AG08395 (cell line): ENCODE measurements around the gene FILIP1L.

Experiments
- DNase-seq: peaks from one replicate; pipeline ENCODE4 v3.0.0; 2012; ENCODE audit warnings: mixed read lengths, low spot score

Gene FILIP1L

DNA sequence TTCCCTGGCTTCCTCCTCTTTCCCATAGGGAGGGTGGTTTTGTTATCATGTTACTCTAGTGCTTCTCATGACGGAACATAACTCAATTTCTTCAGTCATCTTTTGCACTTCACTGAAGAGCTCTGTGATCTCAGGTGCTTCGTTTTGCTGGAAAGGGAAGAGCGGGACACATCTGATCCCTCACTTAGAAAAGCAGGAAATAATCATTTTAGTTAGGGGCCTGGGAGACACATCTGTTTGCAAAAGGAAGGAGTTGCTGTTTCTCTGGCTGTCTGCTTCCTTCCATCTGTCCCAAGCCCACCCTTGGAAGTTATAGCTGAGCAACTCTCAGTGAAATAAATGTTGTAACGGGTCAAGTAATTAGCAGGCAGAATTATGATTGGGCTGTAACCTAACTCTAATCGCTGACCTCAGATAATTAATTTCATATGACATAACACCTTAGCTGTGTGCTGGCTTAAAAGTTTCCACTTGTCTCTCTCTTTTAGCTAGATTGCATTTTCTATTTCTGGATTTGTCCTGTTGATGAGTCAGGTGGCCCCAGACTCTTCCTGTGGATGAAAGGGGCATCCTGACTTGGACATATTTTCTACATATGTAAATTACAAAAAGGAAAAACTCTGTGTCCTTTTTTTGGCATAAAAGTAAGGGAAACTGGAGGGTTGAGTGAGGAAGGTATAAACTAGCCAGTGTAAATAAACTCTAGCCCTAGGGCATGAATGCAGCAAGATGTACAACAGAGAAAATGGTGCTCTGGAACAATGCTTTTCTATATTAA is 11.0 kb upstream of the FILIP1L start:
- DNase-seq, result no peak

DNA sequence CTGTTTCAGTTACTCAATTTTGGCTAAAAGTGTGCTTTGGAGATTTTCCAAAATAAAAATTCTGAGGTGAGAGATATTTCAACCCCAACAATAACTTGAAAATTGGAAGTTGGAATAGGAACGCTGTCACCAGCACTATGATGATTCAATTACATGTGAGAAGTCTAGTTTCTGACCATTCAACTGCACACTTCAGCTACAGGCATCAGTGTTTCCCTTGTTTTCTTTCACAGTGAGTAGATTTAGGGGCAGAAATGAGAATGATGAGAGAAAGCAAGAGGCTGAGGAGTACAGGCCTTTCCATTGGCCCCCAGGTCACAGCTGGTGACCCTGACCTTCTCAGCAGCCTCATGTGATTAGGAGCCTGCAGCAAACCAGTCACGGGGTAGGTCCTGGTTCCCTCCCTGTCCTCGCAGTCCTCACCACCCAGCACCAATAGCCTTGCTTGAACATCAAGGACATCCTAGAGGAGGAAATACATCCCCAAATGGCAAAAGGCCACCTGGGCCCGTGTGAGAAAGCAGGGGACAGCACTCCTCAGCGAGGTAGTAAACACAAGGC is 10.0 kb upstream of the FILIP1L start:
- DNase-seq, result no peak

DNA sequence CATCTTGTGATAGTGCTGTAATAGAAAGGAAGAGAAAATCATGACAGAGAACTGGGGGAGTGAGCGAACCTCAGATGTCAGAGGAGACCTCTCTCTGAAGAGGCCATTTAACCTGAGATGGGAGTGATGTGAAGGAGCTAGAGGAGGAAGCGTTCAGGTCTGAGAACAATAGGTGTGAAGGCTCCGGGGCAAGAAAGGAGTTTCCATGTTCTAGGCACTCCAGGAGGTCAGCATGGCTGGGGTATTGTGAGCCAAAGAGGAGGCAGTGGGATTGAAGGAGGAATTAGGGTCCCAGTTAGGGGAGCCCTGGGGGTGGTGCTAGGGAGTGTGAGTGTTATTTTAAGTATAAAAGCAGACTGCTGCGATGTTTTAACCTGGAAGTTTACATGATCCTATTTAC is 8.8 kb upstream of the FILIP1L start:
- DNase-seq, result no peak

DNA sequence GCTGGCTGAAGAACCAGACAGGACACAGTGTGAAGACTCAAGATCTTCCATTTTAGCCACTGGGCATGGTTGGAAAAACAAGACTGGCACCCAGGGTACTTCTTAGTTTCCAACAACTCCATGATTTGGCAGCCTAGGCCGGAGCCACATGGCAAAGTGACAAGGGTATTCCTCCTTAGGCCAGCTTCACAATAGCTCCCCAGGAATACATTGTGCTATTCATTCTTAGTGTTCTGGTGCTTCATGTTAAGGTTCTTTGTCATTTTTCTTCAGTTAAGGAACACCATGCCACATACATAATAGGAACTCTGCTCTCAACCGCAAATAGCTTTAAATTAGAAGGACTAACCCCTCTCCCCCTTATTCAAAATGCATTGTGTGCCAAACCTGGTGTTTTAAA is 8.0 kb upstream of the FILIP1L start:
- no peak for DNase-seq

DNA sequence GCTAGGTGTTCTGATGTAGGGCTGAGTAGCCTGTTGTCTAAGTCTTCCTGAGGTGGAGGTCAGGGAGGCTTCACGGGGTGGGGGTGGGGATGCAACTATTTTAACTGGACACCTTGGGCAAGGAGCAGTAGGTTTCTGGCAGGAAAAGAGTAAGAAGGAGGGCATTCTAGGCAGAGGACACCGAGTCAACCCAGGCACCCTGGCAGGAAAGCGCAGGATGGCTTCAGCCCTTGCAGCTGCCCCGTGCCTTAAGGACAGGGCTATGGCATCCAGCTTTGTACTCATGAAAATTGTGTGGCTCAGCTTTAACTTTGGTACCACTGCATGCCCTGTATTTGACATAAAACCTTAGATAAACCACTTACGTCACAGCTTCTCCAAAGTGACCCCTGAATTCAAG is 6.4 kb upstream of the FILIP1L start:
- no peak for DNase-seq

DNA sequence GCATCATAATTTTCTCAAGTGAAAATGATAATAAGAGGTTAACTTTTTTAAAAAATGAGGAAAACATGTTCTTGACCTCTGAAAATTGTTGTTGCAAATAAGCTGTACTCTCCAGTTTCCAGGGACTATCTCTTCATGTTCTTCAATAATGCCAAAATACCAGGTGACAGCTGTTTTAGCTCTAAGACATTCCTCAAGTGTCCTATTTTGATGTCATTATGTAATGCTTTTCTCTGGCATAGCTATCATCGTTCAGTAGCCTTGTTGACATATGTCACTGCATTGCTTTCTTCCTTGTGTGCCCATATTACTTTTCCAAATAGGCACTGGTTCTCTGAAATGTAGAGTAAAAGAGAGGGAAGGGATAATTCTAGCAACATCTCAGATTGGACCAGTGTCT is 5.7 kb upstream of the FILIP1L start:
- no peak for DNase-seq

DNA sequence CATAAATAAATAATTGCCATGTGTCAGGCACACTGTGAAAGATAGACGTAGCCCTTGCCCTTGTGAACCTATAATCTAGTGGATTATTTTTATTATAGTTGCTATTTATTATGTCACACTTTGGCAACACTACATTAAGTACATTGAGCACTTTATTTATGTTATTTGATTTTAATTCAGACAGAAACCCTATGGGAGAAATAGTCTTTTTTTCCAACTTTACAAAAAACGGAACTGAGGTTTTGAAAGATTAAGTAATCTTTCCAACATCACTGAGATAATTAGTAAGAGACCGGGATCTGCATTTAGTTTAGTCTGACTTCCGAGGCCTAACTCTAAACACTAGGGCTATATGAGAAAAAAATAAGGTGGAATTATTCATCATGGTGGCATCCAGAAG is 2.8 kb upstream of the FILIP1L start:
- DNase-seq, result no peak

DNA sequence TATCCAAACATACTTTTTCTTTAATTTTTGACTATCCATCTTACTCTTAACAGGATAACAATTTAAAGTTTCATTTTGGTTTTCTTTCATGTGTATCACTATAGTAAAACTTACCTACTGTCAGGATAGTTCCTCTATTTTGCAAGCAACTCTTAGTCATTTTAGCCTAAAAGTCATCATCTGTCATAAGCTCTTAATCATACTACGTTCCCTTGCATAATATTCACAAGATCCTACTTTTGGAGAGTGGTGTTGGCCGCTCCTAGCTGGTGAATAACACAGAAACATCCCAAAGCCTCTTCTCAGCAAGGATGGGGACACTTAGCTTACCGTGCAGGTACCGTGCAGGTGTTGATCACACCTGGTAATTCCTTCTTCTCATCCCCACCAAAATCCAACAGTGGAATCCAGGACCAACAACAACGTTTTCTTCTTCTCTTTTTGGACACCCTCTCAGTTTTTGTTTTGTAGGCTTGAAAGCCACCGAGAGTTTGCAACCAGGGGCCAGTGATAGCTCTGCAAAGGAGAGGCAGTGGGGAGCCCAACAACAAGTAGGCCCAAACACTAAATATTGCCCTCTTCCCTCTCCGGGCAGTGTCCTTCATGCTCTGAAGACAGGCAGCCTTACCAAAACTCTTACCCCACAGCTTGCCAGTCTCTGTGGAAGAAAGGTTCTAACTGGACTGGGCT is 433 bp downstream of the FILIP1L start:
- DNase-seq, result no peak

DNA sequence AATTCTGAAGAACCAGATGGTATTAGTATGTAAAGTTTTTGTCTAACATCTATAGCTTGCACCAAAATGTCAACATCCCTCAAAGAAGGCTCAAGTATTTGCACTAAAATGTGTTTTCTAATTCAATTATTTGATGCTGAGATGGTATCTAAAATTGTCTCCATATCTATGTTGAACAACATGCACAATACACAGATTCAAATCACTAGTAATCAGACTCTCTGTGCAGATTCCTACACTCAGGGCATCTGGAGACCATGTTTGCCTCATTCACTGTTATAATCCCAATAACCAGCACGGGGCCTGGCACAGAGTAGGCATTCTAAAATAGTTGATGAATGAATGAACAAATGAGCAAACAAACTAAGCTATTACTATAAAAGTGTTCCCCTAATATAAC is 2.6 kb downstream of the FILIP1L start:
- DNase-seq, result no peak

DNA sequence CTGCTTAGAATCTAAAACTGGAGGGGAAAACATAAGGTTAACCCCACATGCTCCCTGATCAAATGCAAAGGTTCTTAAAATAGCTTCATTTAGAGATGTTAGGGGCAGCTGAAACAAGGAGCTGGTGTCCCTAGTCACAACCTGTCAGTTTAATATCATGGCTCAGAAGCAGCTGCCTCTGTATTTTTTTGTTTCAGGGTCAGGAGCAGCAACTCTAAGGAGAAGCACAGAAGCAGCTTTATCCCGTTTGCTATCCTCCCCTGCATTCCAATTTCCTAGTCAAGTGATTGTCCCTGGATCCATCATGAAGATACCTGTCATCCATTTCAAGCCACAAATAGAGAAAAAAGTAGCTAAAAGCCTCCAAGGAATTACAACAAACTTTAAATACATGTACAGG is 4.1 kb downstream of the FILIP1L start:
- no peak for DNase-seq

DNA sequence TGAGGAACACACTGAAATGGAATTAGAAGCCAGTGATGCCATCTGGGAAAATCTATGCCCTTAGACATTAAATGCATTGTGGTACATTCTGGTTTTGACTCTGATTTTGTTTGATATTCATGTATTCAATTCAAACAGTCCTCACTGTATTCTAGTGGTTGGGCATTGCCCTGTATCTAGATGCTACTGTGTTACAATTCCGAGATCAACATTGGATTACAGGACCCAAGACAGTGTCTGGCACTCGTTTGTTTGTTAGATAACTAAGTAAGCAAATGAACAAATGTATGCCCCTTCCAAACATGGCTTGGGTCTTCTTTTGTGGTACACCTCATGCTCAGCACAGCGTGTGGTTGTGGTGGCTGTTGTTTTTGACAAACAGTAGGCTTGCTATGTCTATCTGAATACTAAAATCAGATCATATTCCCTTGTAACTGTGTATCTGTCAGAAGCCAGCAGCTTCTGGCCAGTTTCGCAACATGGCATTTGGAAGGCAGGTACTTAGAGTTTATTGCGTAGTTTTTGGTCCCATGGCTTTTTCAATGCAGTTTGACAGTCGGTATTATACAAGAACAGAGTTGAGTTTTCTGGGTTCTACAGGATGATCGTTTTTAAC is 5.7 kb downstream of the FILIP1L start:
- no peak for DNase-seq

DNA sequence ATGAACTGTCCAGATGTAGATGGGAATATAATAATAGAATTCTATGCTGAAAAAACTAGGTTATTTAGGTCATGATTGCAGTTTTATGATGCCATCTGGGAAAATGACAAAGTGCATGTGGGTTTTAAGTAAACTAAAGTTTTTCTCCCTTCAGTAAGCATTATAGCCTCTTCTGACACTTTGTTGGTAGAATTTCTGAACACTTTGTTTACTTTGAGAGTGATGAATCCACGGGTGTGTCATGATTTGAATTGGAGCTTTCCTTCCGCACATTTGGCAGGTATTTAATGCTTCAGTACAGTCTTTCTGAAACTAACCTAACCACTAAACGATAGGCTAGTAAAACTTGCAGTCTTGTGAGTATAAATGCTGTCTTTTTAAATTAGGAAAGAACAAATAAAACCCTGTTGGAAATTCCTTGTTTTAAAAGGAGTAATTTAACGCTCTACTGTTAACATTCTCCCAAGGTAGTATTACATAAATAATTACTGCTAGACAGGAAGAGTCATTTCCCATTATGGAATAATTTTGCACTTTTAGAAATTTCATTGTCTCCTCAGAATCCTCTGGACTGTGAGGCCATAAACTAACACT is 7.0 kb downstream of the FILIP1L start:
- DNase-seq, result no peak

DNA sequence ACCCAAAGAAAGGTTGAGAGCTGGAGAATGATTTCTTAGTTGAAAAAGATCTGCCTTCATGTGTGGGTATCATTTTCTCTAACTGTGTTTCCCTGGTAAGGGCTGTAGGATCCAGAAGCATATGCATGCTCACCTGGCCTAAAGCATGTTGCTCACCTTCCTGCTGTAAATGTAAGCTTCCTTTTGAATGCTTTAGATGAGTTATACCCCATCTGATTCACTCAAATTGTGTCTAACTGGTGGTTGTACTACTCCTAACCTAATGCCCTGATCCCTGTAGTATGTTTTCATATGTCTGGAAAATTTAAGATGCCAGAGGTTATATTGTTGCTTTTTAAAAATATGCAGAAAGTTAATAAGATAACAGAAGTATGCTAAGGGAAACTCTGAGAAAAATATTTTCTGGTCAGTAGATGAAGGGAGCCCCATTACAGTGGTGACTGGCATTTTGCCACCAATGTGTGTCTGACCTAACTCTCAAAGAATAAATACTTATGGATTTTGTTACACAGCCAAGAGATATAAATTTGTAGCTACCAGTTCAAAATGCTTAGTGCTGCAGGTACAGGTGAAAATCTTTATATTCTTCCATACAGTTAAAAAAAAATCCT is 7.7 kb downstream of the FILIP1L start:
- no peak for DNase-seq

DNA sequence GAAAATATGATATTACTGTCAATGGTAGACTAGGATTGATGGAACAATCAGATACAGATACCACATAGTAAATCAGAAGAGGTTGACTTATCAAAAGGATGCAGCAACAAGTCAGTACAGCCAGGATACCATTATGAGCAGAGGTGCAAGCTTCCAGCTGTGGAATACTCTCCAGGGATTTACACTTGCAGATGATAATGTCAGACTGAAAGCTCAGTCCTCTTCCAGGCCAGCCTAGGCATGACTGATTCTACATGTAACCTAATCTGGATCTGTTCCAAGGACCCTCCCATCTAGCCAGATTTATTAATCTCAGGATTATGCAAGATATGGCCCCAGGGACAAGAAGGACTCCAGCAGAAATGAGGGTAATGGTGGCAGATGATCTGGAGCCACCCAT is 8.2 kb downstream of the FILIP1L start:
- DNase-seq, result no peak

DNA sequence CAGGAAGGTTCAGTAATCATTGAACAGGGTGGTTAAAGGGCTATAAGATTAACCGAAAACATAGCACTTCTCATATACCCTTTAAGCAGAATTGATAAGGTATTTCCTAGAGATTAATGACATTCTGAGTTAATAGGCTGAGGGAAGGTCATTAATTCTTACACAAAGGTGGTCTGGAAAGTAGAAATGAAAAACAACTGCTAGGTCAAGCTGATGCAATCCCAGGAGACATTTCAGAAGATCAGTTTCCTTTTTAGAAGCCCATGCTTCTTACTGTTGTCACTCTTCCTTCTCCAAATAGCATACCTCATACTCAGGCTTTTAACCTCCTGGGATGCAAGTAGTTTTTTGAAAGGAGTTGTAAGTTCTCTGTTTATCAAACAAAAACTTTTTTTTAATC is 8.8 kb downstream of the FILIP1L start:
- DNase-seq, result no peak

DNA sequence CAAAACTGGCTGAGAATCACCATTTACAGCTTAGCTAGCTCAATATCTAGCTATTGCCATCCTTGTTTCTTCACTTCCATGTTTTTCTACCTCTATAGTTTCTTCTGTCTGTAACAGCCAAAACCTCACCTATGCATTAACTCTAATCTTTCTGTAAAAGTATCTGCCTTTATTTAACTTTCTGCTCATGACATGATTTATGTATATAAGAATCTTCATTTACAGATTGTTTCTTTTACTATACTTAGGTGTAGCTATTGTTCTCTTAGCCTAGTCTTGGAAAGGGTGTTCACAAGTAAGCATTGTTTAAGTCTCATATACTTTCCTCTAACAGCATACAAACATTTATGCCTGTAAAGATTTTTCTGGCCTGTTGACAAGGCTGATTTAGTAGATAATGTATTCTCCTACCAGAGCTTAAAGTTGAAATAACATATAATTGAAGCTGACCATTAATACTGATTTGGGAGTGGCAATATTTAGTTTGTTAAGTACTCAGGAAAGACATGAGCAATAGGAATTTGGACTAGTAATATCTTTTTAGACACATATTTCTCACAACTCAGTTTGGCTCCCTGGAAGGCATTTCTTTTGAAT is 9.4 kb downstream of the FILIP1L start:
- DNase-seq, result no peak

DNA sequence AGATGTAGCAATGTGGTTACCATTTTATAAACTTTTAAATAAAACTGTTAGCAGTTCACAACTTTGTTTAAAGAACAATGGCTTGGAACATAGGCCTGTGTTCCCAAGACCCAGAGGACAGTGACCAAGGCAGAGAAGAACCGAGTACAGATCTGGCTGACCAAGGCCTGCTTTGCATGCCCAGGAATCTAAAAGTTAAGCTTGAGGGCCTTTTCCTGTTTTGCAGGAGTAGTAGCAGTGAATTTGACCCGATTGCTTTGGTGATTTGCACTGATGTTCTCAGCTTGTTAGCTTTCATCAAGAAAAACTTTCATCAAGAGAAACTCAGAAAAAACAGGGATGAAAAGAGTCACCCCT is 9.9 kb downstream of the FILIP1L start:
- DNase-seq, result no peak

DNA sequence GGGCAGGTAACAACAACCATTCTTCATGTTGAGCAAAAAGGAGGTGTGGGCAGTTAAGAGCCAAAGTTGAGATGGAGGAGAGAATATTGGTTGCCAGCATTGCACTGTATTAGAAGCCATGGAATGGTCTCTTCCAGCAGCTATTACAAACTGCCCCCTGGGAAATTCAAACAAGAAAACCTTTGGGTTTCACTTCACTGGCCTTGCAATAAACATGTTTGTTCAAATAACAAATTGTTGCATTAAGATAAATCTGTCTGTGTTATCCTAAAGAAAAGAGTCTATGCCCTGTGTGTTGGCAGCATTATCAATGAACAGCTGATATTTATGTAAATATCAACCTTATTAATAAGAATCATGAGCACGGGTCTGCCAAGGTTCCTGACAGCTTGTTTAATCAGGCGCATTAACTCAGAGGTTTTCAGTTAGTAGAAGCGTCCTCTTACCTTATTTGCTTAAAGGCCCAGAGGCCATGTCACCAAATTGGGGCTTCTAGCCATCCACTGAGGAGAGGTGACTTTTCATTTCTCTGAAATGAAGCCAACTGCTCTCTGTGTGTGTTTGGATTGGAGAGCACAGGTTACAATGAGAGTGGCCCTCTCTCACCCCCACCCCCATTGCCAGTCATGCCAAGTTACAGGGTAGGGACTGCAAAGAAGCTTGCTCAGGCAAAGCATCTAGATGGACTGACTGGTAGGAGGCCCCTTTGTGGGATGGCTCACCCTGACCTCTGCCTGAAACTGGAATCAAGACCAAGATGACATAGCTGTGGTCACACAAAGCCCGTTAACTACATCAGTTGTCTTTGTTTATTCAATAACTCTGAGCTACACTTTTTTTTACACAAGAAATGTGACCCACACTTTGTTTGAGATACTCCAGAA is 10.5 kb downstream of the FILIP1L start:
- DNase-seq, result peak; percentile 40

DNA sequence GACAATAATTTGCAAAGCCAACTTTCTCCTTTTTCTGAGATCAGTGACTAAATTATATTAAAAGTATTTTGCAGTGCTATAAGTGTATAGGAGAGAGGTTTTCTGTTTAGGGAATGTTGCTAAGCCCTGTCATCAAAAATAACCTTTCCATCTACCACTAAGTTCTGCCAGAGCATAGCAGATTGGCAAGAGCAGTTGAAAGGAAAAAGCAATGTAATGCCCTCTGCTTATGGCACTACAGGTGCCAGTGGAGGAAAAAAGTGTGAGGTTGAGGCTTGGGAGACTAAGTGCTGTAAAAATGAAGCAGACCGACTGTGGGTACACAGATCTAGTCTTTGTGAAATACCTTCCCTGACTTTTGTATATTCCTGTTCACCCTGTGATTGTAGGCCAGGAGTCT is 11.5 kb downstream of the FILIP1L start:
- DNase-seq, result no peak

DNA sequence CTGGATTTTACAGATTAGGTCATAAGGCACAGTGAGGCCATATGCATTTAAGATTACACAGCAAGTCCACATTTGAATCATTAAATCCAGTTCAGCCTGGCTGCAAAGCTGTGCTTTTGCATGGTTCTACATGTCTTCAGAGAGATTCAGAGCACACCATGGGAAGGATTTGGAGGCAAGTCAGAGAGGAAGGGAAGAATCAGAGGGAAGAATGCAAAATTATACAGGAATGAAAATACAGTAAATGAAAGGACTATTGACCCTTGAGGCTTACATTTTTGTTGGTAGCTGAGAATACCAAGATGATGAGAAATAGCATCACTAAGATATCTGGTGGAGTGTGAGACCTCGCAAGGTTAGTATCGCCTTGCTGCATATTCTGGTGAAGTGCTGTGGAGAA is 13.9 kb downstream of the FILIP1L start:
- DNase-seq, result peak; percentile 46

DNA sequence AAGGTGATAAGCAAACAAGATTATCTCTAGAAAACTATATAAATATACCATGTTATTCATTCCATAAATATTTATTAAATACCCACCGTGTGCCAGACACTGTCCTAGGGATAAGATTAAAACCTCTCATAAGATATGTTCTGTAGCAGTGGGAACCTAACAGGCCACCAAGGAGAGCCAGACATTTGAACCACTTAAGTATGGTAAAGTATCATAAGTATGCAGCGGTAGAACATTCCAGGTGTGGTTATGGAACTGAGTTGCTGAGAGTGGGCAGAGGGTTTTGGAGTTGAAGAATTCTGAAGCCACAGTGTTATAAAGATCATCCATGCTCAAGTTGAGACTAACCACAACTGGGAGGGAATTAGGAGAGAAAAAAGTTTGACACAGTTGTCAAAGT is 14.7 kb downstream of the FILIP1L start:
- no peak for DNase-seq
